22Rv1 (cell line): ENCODE measurements around the gene EIF1AY.

Source experiments
- CTCF ChIP-seq: fragments of 450-650 bp; IDR thresholded peaks from 2 replicates; pipeline ENCODE4 v1.5.1; 2017; ENCODE audit warnings: mild to moderate bottlenecking
- ZFX ChIP-seq: fragments of 450-650 bp; IDR thresholded peaks from 2 replicates; pipeline ENCODE4 v1.6.1; 2017; ENCODE audit warnings: antibody characterized with exemption, borderline replicate concordance

- no peak for TF ChIP-seq CTCF
- TF ChIP-seq ZFX, result no peak
Measured at GRCh38 chrY:20586161-20586560, 10.6 kb downstream of the EIF1AY start.
